ENCODE results near the gene NFIC.
"Not testable (repeated sequence)": the region's sequence is repeated elsewhere in the genome, so short reads cannot be mapped to it uniquely, and the experiment has no call there.

Gene NFIC

GRCh38 chr19:3431760-3432397, 65.5 kb downstream of the NFIC start:
- DNase-seq: no peak

- no peak for DNase-seq
These were observed 66.9 kb downstream of the NFIC start for GRCh38 chr19:3433313-3433712.

GRCh38 chr19:3433805-3434540, 67.6 kb downstream of the NFIC start:
- DNase-seq: no peak

- DNase-seq: peak; percentile 94 to 96
These were observed 68.5 kb downstream of the NFIC start for GRCh38 chr19:3434630-3435553.

GRCh38 chr19:3440082-3440481, 73.7 kb downstream of the NFIC start:
- DNase-seq: peak; percentile 56 to 65

GRCh38 chr19:3441089-3441985, 75.0 kb downstream of the NFIC start:
- no peak for DNase-seq

- no peak for DNase-seq
These were observed 75.6 kb downstream of the NFIC start for GRCh38 chr19:3441986-3442329.

GRCh38 chr19:3442487-3443071, 76.2 kb downstream of the NFIC start:
- no peak for DNase-seq

GRCh38 chr19:3443840-3444694, 77.7 kb downstream of the NFIC start:
- DNase-seq: no peak

- no peak for DNase-seq
These were observed 78.4 kb downstream of the NFIC start for GRCh38 chr19:3444695-3445234.

GRCh38 chr19:3446657-3447056, 80.3 kb downstream of the NFIC start:
- DNase-seq: not testable (repeated sequence)

- no peak for DNase-seq
These were observed 82.4 kb downstream of the NFIC start for GRCh38 chr19:3448616-3449334.

- no peak for DNase-seq
These were observed 84.5 kb downstream of the NFIC start for GRCh38 chr19:3450796-3451411.

- DNase-seq: no peak
These were observed 85.1 kb downstream of the NFIC start for GRCh38 chr19:3451451-3451866.

GRCh38 chr19:3452171-3452941, 86.0 kb downstream of the NFIC start:
- no peak for DNase-seq

GRCh38 chr19:3452942-3453214, 86.5 kb downstream of the NFIC start:
- DNase-seq: not testable (repeated sequence)

- no peak for DNase-seq
These were observed 87.5 kb downstream of the NFIC start for GRCh38 chr19:3453840-3454239.

- no peak for DNase-seq
These were observed 88.4 kb downstream of the NFIC start for GRCh38 chr19:3454656-3455392.

Measured in CD4-positive, alpha-beta T cell treated with Interleukin-1 beta for 1 hour (primary cell).